NCI-H187 treated with DMSO at 0.1 percent for 48 hours (cell line): ENCODE results near the gene ZNF550.
"Not testable (repeated sequence)": the region's sequence is repeated elsewhere in the genome, so short reads cannot be mapped to it uniquely, and the experiment has no call there.

Experiments
- DNase-seq: peaks from one replicate; lab custom pipeline; 2025; lab: John Stamatoyannopoulos, UW

Gene ZNF550

DNA sequence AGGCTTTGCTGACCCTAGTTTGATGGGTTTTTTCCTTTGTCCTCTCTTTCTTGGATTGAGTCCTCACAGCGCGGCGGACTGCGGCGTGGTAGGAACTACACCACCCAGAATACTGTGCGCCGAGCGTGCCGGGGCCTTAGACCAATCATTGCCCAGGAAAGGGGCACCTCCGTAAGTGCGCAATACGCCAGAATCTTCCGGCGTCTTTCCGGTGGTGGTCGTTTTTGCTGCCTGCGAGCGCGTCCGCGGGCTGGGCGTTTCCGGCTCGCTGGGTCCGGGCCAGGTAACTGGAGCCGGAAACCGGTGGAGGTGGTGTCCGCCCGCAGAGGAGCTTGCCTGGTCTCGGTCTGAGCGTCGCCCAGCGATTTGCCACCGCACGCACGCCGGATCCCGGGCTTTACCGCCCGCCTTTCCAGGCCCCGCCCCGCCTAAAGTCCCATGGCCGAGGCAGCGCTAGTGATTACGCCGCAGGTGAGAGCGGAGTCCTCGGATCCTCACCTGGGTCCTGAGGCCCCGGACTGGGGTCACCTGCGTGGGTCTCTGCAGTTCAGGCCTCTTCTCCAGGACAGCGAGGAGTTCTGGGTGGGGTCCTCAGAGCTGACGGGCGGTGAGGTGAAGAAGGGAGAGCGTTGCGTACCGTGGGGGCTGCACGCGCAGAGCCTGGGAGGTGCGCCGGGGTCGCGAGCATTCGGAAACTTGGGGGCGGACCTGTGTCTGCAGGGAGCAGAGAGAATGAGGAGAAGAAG lies 32.4 kb downstream of the ZNF550 start, which contains the start of gene ZNF549:
Gene ZNF549, plus strand, starts transcription at position 221 of the 746 bp plus-strand sequence. Its CDS starts 218 bp downstream, at position 439.
- DNase-seq, result peak; percentile 86

DNA sequence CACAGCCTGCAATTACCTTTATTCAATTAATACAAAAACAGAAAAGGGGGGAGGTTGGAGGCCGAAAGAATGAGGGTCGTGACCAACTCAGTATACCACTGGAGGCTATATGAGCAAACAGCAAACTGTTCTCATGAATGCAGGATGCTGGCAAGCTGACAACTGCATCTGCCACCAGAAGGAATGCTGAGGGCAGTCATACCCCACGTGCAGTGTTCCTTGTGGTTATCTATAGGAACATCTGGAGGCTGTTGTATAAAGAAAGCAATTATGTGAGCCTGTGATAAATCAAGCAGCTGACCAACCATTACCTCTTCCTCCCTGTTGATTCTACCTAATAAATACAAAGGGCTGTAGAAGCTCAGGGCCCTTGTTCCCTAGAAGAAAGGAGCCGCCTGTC lies 41.6 kb downstream of the ZNF550 start:
- DNase-seq, result not testable (repeated sequence)

- no peak for DNase-seq
Measured at GRCh38 chr19:57515255-57515654, 44.4 kb downstream of the ZNF550 start.

DNA sequence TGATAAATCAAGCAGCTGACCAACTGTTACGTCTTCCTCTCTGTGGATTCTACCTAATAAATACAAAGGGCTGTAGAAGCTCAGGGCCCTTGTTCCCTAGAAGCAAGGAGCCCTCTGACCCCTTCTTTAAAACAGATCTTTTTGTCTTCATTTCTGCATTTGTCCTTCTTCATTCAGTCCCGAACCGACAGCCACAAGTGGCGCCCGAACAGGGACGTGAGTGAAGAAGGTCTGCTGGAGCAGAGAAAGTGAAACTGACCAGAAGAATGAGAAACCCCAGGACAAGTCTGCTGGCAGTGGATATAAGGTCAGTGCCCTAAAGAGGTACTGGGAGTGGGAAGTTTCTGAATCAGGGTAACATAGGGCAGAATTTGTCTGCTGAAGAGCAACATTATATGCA lies 46.8 kb downstream of the ZNF550 start:
- no peak for DNase-seq

- DNase-seq, result no peak
Measured at GRCh38 chr19:57511484-57511883, 48.2 kb downstream of the ZNF550 start.

- DNase-seq, result no peak
Measured at GRCh38 chr19:57506163-57506562, 53.5 kb downstream of the ZNF550 start.

DNA sequence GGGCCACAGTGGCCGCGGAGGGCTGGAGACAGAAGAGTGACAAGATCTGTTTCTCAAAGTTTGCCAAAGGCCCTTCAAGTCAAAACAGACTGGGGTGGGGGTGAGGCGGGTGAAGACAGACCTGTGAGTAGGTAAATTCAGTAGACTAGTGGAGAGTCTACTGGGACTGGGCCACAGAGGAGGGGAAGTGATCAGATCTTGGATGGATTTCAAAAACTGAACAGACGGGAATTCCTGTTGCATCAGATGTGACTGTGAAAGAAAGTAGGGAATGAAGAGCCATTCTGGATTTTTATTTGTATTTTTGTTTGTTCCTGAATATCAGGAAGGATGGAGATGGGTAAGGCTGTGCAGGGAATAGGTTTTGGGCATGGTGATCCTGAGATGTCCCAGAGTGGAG lies 59.3 kb downstream of the ZNF550 start:
- not testable (repeated sequence) for DNase-seq

- not testable (repeated sequence) for DNase-seq
Measured at GRCh38 chr19:57499680-57500395, 59.8 kb downstream of the ZNF550 start, which contains the start of gene ZNF773. Gene ZNF773, plus strand, starts transcription at chr19:57499938. Its CDS starts 143 bp downstream, at chr19:57500081.

GRCh38 chr19:57499332-57499679 lies 60.4 kb downstream of the ZNF550 start:
- not testable (repeated sequence) for DNase-seq

DNA sequence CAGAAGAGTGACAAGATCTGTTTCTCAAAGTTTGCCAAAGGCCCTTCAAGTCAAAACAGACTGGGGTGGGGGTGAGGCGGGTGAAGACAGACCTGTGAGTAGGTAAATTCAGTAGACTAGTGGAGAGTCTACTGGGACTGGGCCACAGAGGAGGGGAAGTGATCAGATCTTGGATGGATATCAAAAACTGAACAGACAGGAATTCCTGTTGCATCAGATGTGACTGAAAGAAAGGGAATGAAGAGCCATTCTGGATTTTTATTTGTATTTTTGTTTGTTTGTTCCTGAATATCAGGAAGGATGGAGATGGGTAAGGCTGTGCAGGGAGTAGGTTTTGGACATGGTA lies 71.4 kb downstream of the ZNF550 start:
- DNase-seq, result not testable (repeated sequence)

DNA sequence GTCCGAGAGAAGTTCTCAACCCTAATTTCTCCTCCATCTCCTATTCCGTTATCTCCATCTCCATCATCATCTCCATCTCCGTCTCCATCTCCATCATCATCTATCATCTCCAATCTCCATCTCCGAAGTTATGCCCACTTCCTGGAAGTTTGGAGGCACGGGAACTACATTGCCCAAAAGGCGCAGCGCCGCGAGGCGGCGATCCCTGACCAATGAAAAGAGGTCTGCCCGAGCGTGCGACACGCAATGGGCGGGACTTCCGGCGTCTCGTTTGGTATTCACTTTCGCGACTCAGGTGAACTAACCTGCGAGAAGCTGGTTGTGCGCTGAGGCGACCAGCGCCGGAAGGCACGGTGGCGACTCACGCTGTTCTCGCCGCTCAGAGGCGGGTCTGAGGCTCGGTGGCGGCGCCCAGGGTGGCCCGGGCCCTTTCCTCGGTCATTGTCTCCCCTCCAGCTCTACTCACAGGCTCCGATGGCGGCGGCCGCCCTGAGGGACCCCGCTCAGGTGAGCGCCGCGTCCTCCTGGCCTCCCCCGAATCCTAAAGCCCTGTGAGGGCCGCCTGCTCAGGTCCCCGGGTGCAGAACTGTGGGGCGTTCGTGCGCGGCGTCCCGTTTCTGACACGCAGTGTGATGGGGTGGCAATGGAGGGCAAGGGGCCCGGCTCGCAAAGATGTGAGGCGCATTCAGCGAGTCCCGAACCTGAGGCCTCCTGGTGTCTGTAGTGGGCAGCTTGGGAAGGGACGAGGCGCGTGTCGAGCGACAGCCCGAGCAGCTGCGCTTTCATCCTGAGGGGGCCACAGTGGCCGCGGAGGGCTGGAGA lies 72.0 kb downstream of the ZNF550 start, which contains the start of gene ZNF419:
Gene ZNF419, plus strand, starts transcription at position 274 of the 822 bp plus-strand sequence. Its CDS starts 201 bp downstream, at position 475.
- peak; percentile 37 for DNase-seq
